ENCODE data around the gene B4GALT3. TPM values are rescaled to one million over a fixed set of nuclear protein-coding genes. Genes with fewer than 3 reads are reported as not detected.
A peak's percentile ranks its signal among the peaks of the same experiment; 100 is the strongest.

Gene B4GALT3
- total and polyA plus RNA-seq, 4 donors: 25.7 to 34.6 (median 31.1) TPM

GRCh38 chr1:161137881-161138280 is 39.4 kb downstream of the B4GALT3 start:
- DNase-seq (no peak), ATAC-seq (ENCODE audit: insufficient read depth, low FRiP score) (no peak)
- Histone ChIP-seq H3K9me3 (ENCODE audit: control insufficient read depth in 4 of 4, insufficient read depth in 3 of 4, low read length in 3 of 4) (no peaks in the 10 kb centered on the region), H3K36me3 (ENCODE audit: control insufficient read depth in 4 of 4, insufficient read depth in 4 of 4, low read length in 4 of 4) (peaks cover 0 to 3% (median 0%) of the 10 kb centered on the region in 4 donors), H3K9ac (ENCODE audit: insufficient read depth in 1 of 2, low read length in 2 of 2) (peak overlapping the region in 1 of 2 donors; percentile 42), H3K27ac (ENCODE audit: low read depth in 1 of 2, low read length in 1 of 2) (no peak overlapping the region), H3K27me3 (ENCODE audit: control insufficient read depth in 3 of 3, insufficient read depth in 3 of 3, low read length in 2 of 3) (no peaks in the 10 kb centered on the region), H3K4me3 (no peak overlapping the region), H3K4me1 (ENCODE audit: control insufficient read depth in 5 of 5, insufficient read depth in 5 of 5, low read length in 5 of 5) (peaks cover 0 to 7% (median 6%) of the 10 kb centered on the region in 5 donors)
- 73 to 74% methylated on average over 3 of the region's 3 CpGs for WGBS, 2 donors
- TF ChIP-seq CTCF (IDR thresholded peaks at IDR 0.05; ENCODE audit: control extremely low read depth, extremely low read depth): no peak

DNA sequence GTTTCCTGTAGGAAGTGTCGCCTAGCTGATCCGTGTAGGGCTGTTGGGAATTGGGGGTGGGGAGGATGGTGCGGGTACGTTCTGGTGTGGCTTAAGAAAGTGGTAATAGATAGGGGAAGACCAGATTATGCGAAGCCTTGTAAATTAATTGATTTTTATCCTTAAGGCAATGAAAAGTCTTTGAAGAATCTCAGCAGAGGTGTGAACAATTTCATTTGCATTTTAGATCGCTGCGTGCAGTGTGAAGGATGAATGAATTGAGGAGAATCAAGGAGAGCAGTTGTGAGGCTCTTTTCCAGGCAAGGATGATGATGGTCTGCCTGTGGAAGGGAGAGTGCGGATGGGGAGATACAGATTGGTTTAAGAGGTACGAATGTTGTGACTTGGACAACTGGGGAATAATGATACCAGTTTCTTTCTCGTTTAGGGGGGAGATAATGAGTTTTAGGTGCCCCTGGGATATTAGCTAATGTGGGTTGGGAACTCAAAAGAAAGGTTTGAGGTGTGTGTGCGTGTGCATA is 44.0 kb downstream of the B4GALT3 start:
- 6 to 9% methylated on average over 11 of the region's 11 CpGs for WGBS, 2 donors
- Histone ChIP-seq H3K9me3 (ENCODE audit: control insufficient read depth in 4 of 4, insufficient read depth in 3 of 4, low read length in 3 of 4) (no peaks in the 10 kb centered on the region), H3K4me1 (ENCODE audit: control insufficient read depth in 5 of 5, insufficient read depth in 5 of 5, low read length in 5 of 5) (peaks cover 7 to 29% (median 19%) of the 10 kb centered on the region in 5 donors), H3K4me3 (peak overlapping the region; percentile 67), H3K36me3 (ENCODE audit: control insufficient read depth in 4 of 4, insufficient read depth in 4 of 4, low read length in 4 of 4) (peaks cover 6 to 16% (median 12%) of the 10 kb centered on the region in 4 donors), H3K9ac (ENCODE audit: insufficient read depth in 1 of 2, low read length in 2 of 2) (peak overlapping the region; percentile 67 to 99), H3K27ac (ENCODE audit: low read depth in 1 of 2, low read length in 1 of 2) (peak overlapping the region; percentile 93 to 99), H3K27me3 (ENCODE audit: control insufficient read depth in 3 of 3, insufficient read depth in 3 of 3, low read length in 2 of 3) (no peaks in the 10 kb centered on the region)
- DNase-seq: no peak
- no peak for TF ChIP-seq CTCF (IDR thresholded peaks at IDR 0.05; ENCODE audit: control extremely low read depth, extremely low read depth)
- ATAC-seq (ENCODE audit: insufficient read depth, low FRiP score): no peak

DNA sequence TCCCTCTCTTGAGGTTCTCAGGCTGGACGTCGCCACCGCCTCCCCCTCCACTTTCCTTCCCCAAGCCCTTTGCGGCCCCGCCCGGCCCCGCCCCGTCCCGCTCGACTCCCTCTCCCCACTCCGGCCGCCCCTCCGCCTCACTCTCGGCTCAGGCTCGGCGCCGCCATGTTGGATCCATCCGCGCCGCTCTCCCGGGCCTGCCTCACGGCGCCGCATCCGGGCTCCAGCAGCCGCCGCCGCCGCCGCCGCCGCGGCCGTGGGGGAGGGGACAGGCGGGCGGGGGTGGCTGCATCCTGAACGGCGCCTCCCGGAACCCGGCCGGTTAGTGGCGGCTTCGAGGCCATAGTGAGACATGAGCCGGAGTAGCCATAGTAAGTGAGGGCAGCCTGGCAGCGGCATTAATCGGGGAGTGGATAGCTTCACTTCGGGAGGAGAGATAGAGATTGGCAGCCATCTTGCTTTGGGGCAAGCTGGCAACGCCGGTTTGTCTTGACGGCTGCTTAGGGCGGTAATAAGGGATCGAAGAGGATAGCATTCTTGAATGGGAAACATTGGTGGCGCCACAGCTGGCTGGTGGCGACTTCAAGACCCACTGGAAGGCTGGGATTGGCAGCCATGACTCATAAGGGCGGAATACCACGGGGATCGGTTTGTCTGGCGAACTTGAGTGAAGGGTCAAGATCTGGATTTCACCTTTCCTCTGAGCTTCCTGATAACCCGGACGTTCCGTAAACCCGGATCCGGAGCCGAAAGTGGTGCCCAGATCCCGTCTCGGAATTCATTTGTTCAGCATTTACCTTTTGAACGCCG is 44.7 kb downstream of the B4GALT3 start, which contains the start of gene DEDD:
DEDD (minus strand) TSS at position 258 of the 810 bp plus-strand sequence. CDS start 8,205 bp downstream, outside the sequence.
- 1% methylated on average over 59 to 68 of the region's 68 CpGs for WGBS, 2 donors
- Histone ChIP-seq H3K36me3 (ENCODE audit: control insufficient read depth in 4 of 4, insufficient read depth in 4 of 4, low read length in 4 of 4) (peaks cover 8 to 22% (median 17%) of the 10 kb centered on the region in 4 donors), H3K27ac (ENCODE audit: low read depth in 1 of 2, low read length in 1 of 2) (peak within 1 kb of the TSS; percentile 93 to 99), H3K4me1 (ENCODE audit: control insufficient read depth in 5 of 5, insufficient read depth in 5 of 5, low read length in 5 of 5) (peaks cover 9 to 29% (median 19%) of the 10 kb centered on the region in 5 donors), H3K4me3 (peak within 1 kb of the TSS; percentile 67), H3K9me3 (ENCODE audit: control insufficient read depth in 4 of 4, insufficient read depth in 3 of 4, low read length in 3 of 4) (no peaks in the 10 kb centered on the region), H3K9ac (ENCODE audit: insufficient read depth in 1 of 2, low read length in 2 of 2) (peak within 1 kb of the TSS; percentile 67 to 99), H3K27me3 (ENCODE audit: control insufficient read depth in 3 of 3, insufficient read depth in 3 of 3, low read length in 2 of 3) (no peaks in the 10 kb centered on the region)
- no peak for TF ChIP-seq CTCF (IDR thresholded peaks at IDR 0.05; ENCODE audit: control extremely low read depth, extremely low read depth)
- DNase-seq (peak; percentile 96 to 98 (median 98)), ATAC-seq (ENCODE audit: insufficient read depth, low FRiP score) (peak; percentile 93)

All from lung (tissue), 12 donors.